Lung microvascular endothelial cell (primary cell): ENCODE data around the gene OR52E8. TPM values are rescaled to one million over a fixed set of nuclear protein-coding genes. Genes with fewer than 3 reads are reported as not detected.

Experiments used
- DNase-seq, 2 donors: peaks; one replicate each; pipeline versions ENCODE4 v3.0.0 to v3.0.0-alpha.2; 2010; ENCODE audit warnings: low read depth in 2 of 2
- total RNA-seq: library from RNA; depleted of rRNA; stranded (reverse); fragments of >200 nt; gene quantifications from 2 replicates; pipeline ENCODE4 v1.2.1, GENCODE V29; 2014

OR52E8 gene
- not detected in 2 replicates for total RNA-seq

- no peak for DNase-seq
Measured at GRCh38 chr11:5857590-5857989, at the start of gene OR52E8. Gene OR52E8 (minus strand): TSS chr11:5857690. CDS start chr11:5857690, 0 bp downstream.

GRCh38 chr11:5899534-5899933 lies 42.0 kb upstream of the OR52E8 start:
- no peak for DNase-seq

- DNase-seq, result no peak
Measured at GRCh38 chr11:5892908-5893307, 35.4 kb upstream of the OR52E8 start, which contains the start of gene OR52E5. Gene OR52E5 (plus strand): TSS chr11:5893208. CDS start chr11:5900777, 7,569 bp downstream.

DNA sequence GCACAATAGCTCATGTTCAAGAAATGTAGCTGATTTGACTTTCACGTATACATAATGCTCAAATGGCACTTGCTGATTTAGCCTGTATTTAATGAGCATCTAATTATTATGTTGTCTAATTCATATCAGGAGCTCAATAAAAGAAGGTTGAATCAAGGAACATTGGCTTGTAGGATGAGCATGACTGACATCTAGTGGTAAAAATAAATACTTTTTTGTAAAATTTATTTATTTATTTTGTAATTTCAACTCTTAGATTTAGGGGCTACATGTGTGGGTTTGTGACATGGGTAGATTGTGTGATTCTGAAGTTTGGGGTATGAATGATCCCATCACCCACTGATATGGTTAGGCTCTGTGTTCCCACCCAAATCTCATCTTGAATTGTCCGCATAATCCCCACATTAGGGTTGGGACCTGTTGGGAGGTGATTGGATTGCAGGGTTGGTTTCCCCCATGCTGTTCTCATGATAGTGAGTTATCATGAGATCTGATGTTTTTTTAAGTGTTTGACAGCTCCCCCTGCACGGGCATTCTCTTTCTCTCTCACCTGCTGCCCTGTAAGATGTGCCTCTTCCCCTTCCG lies 33.8 kb upstream of the OR52E8 start:
- DNase-seq, result peak; percentile 16 to 23

- no peak for DNase-seq
Measured at GRCh38 chr11:5887661-5888060, 30.2 kb upstream of the OR52E8 start.

DNA sequence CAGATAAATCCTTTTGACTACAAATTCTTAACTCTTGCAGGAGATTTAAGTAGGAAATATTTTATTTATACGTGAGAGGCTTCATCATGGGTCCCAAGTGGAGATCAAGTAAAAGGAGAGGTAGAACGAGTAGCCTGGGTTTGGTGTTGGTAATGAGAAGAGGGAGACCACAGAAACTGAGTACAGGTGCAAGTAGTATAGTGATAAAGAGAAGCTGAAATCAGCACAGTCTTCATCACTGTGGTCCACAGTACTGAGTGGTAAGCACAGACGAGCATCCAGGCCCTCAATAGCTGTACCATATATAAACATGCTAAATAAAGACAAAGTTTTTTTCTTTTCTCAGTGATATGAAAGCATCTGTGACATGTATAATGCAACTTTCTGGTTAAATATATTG lies 29.7 kb upstream of the OR52E8 start:
- DNase-seq, result no peak

DNA sequence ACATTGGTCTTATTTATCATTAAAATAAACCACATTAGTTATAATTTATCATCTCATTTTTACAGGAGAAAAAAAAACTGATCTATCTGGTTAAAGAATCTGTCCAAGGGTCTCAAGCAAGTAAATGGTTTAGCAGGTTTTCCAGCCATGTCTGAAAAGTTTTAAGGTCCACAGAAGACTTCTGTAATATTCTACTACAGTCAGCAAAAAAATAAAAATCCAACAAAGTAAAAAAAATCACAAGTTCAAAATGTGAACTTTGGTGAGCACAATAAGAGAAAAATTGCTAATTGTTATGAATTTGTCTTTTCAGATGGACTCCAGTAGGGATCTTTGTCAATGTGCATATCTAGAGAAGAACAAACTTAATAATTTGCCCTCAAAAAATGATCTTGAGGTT lies 24.3 kb upstream of the OR52E8 start:
- no peak for DNase-seq

- DNase-seq, result no peak
Measured at GRCh38 chr11:5880329-5880728, 22.8 kb upstream of the OR52E8 start, which contains the start of gene OR52E4. Gene OR52E4 (plus strand): TSS chr11:5880629. CDS start chr11:5884293, 3,664 bp downstream.

- DNase-seq, result no peak
Measured at GRCh38 chr11:5878564-5878963, 21.1 kb upstream of the OR52E8 start.

DNA sequence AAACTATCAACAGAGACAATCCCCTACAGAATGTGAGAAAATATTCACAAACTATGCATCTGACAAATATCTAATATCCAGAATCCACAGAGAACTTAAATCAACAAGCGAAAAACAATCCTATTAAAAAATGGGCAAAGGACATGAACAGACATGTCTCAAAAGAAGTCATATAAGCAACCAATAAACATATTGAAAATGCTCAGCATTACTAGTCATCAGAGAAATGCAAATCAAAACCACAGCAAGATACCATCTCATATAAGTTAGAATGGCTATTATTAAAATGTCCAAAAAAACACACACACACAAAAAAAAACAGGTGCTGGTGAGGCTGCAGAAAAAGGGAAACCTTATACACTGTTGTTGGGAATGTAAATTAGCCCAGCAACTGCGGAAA lies 8.3 kb upstream of the OR52E8 start:
- DNase-seq, result no peak

DNA sequence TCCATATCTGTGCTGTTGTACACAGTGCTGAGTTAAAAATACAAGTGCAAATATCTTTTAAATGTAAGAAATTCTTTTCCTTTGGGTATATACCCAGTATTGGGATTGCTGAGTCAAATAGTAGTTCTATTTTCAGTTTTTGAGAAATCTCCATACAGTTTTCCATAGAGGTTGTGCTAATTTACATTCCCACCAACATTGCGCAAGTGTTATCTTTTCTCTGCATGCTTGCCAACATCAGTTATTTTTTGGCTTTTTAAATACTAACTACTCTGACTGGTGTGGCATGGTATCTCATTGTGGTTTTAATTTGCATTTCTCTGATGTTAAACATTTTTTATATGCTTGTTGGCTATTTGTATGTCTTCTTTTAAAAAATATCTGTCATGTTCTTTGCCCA lies 6.5 kb downstream of the OR52E8 start:
- no peak for DNase-seq

GRCh38 chr11:5847711-5848110 lies 9.8 kb downstream of the OR52E8 start:
- DNase-seq, result no peak

DNA sequence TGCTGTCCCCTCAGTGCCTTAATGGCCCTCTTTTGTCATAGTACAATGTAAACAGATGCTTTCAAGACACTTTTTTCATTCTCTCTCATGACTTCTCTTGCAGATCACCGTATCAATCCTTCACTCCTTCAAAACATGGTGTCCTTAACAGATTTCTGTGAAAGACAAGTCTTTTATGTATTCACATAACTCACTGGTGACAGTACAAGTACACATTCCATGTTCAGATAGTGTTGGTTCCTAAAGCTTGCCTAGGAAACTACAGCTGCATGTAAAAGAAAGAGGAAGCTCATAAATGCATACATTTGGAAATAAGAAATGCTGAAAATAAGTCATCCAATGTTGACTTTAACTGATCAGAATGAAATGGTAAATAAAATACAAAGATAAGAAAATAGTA lies 10.8 kb downstream of the OR52E8 start:
- DNase-seq, result no peak

GRCh38 chr11:5841797-5842196 lies 15.7 kb downstream of the OR52E8 start, which contains the start of gene OR52E6:
Gene OR52E6 (minus strand): TSS chr11:5841897. CDS start chr11:5841897, 0 bp downstream.
- DNase-seq, result no peak

DNA sequence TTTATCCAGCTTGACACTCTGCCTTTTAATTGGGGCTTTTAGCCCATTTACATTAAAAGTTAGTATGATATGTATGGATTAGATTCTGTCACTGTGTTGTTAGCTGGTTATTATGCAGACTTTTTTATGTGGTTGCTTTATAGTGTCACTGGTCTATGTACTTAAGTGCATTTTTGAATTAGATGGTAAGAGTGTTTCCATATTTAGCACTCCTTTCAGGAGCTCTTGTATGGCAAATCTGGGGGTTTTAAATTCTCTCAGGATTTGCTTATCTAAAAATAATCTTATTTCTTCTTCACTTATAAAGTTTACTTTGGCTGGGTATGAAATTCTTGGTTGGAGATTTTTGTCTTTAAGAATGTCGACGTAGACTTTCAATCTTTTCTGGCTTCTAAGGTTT lies 19.8 kb downstream of the OR52E8 start:
- DNase-seq, result no peak

- no peak for DNase-seq
Measured at GRCh38 chr11:5833446-5833845, 24.0 kb downstream of the OR52E8 start.

DNA sequence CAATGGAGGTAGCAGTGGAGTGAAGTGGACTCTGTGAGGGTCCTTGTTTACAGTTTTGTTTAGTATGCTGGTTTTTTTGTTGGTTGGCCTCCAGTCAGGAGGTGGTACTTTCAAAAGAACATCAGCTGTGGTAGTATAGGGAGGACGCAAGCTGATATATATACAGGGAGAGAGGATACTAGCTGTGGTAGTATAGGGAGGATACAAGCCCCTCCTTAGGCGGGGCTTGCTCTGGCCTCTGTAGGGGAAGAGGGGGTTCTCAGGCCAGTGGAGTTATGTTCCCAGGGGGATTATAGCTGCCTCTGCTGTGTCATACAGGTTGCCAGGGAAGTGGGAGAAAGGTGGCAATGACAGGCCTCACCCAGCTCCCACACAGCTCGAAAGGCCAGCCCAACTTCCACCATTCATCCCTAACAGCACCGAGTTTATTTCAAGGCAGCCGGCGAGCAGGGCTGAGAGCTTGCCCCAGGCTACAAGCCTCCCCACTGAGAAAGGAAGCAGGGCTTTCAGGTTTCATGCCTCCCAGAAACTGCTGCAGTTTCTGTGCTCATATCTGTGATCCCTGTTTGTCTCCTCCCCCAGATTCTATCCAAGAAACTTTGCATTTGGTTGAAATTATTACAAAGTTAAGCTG lies 26.2 kb downstream of the OR52E8 start:
- no peak for DNase-seq

GRCh38 chr11:5818245-5818886 lies 39.1 kb downstream of the OR52E8 start:
- DNase-seq, result no peak

DNA sequence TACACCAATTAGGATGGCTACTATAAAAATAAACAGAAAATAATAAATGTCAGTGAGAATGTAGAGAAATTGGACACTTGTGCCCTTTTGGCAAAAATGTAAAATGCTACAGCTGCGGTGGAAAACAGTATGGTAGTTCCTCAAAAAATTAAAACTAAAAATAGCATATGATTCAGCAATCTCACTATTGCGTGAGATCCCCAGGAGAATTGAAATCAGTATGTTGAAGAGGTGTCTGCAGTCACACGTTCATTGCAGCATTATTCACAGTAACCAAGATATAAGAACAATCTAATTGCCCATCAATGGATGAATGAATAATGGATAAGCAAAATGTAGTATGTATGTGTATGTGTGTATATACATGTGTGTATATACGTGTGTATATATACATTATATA lies 42.0 kb downstream of the OR52E8 start:
- no peak for DNase-seq

- DNase-seq, result no peak
Measured at GRCh38 chr11:5809905-5810795, 47.3 kb downstream of the OR52E8 start.

- peak in 1 of 2 donors; percentile 7 for DNase-seq
Measured at GRCh38 chr11:5809122-5809519, 48.4 kb downstream of the OR52E8 start.
